ENCODE data around the gene PPM1K. TPM values are rescaled to one million over a fixed set of nuclear protein-coding genes. Genes with fewer than 3 reads are reported as not detected.

Gene PPM1K
- total RNA-seq, 6 experiments from 2014 or later: 5.8 to 11.6 (median 6.7) TPM

DNA sequence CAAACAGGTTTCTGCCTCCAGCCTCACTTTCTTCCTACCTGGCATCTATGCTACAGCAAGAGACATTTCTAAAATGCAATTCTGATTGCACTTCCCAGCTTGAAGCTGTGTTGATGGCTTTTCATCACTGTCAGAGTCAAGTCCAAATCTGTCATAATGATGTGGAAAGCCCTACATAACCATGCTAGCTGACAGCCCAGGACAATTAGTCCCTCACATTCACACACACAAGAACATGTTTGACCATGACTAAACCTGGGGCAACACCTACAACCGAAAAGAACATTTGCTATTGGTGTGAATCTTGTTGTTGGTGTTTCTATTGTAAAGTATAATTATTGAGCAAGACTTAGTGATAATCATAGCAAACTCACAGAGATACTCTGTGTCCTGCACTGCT, 58.2 kb downstream of the PPM1K start:
- Mint-ChIP-seq H3K27me3 (ENCODE audit: insufficient read depth) (peaks cover 4% of the 10 kb centered on the region), H3K4me3 (no peak overlapping the region), H3K27ac (no peak overlapping the region), H3K9me3 (peaks cover 9% of the 10 kb centered on the region; the same call in 1 of the 2 replicates), H3K36me3 (ENCODE audit: low read depth) (peaks cover 7% of the 10 kb centered on the region), H3K4me1 (ENCODE audit: low read depth) (peaks cover 7% of the 10 kb centered on the region)
- TF ChIP-seq, protein P1, sequence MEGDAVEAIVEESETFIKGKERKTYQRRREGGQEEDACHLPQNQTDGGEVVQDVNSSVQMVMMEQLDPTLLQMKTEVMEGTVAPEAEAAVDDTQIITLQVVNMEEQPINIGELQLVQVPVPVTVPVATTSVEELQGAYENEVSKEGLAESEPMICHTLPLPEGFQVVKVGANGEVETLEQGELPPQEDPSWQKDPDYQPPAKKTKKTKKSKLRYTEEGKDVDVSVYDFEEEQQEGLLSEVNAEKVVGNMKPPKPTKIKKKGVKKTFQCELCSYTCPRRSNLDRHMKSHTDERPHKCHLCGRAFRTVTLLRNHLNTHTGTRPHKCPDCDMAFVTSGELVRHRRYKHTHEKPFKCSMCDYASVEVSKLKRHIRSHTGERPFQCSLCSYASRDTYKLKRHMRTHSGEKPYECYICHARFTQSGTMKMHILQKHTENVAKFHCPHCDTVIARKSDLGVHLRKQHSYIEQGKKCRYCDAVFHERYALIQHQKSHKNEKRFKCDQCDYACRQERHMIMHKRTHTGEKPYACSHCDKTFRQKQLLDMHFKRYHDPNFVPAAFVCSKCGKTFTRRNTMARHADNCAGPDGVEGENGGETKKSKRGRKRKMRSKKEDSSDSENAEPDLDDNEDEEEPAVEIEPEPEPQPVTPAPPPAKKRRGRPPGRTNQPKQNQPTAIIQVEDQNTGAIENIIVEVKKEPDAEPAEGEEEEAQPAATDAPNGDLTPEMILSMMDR (IDR thresholded peaks at IDR 0.05): no peak
- no peak for DNase-seq

DNA sequence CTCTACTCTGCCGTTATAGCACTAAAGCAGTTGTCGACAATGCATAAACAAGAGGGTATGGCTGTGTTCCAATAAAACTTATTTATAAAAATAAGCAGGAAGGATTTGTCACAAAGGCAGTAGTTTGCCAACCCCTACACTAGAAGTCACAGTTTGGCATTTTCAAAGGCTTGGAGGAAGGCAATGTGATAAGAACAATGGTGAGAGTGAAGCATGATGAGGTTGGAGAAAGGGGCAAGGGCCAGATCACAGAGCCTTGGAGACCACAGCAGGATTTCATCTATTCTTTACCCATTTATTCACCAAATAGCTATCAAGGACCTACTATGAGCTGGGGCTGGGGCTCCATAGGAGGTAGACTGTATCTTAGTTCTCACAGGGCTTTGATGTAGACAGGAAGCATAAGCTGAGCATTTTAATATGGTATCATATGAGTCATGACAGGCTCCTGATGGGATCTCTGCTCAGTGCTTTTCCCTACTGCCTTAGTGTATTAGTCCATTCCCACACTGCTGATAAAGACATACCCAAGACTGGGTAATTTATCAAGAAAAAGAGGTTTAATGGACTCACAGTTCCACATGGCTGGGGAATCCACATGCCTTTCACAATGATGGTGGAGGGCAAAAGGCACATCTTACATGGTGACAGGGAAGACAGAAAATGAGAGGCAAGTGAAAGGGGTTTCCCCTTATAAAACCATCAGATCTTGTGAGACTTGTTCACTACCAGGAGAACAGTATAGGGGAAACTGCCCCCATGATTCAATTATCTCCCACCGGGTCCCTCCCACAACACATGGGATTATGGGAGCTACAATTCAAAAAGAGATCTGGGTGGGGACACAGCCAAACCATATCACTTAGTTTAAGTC, 58.9 kb downstream of the PPM1K start:
- TF ChIP-seq, protein P1 (IDR thresholded peaks at IDR 0.05): no peak
- Mint-ChIP-seq H3K9me3 (peaks cover 9% of the 10 kb centered on the region; the same call in 1 of the 2 replicates), H3K27me3 (ENCODE audit: insufficient read depth) (peaks cover 4% of the 10 kb centered on the region), H3K4me3 (no peak overlapping the region), H3K27ac (no peak overlapping the region), H3K36me3 (ENCODE audit: low read depth) (peaks cover 7% of the 10 kb centered on the region), H3K4me1 (ENCODE audit: low read depth) (peaks cover under 1% of the 10 kb centered on the region)
- DNase-seq: no peak

DNA sequence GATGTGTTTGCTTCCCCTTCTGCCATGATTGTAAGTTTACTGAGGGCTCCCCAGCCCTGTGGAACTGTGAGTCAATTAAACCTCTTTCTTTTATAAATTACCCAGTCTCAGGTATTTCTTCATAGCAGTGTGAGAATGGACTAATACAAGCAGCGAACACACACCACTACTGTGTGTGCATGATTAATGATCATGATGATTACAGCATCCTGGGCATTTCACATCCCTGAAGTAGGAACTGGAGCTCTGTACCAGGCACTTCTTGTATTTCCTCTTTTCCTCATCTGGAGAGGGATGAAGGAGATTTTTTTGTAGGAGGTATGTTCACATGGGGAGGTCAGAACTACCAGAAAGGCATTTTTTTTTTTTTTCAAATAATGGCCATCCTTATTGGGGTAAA, 60.8 kb downstream of the PPM1K start:
- DNase-seq: no peak
- peaks cover 5% of the 10 kb centered on the region; the same call in 1 of the 2 replicates for H3K4me1 Mint-ChIP-seq (ENCODE audit: low read depth)
- peaks cover 2% of the 10 kb centered on the region; the same call in 1 of the 2 replicates for H3K9me3 Mint-ChIP-seq
- no peak overlapping the region for H3K4me3 Mint-ChIP-seq
- H3K36me3 Mint-ChIP-seq (ENCODE audit: low read depth): no peaks in the 10 kb centered on the region
- no peak overlapping the region for H3K27ac Mint-ChIP-seq
- peaks cover 4% of the 10 kb centered on the region for H3K27me3 Mint-ChIP-seq (ENCODE audit: insufficient read depth)
- TF ChIP-seq, protein P1 (IDR thresholded peaks at IDR 0.05): no peak

DNA sequence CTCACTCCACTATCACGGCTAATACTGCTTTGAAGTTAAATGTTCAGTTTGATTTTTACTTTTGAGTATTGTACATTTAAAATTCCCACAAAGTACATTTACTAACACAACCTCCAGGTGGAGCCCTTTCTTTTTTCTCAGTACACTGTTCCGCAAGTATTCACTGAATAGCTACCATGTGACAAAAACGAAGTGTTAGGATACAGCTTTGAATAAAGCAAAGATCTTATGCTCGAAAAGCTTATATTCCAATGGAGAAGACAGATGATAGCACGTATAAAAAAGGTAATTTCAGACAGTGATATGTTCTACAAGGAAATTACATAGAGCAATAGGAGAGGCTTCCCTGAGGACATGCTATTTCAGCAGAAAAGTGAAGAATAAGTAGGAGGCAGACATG, 65.3 kb downstream of the PPM1K start:
- DNase-seq: peak; percentile 47
- H3K4me3 Mint-ChIP-seq: no peak overlapping the region
- no peaks in the 10 kb centered on the region for H3K36me3 Mint-ChIP-seq (ENCODE audit: low read depth)
- H3K9me3 Mint-ChIP-seq: no peaks in the 10 kb centered on the region
- no peak overlapping the region for H3K27ac Mint-ChIP-seq
- H3K4me1 Mint-ChIP-seq (ENCODE audit: low read depth): peaks cover 5% of the 10 kb centered on the region; the same call in 1 of the 2 replicates
- TF ChIP-seq, protein P1 (IDR thresholded peaks at IDR 0.05): peak; percentile 89
- H3K27me3 Mint-ChIP-seq (ENCODE audit: insufficient read depth): peaks cover 14% of the 10 kb centered on the region

DNA sequence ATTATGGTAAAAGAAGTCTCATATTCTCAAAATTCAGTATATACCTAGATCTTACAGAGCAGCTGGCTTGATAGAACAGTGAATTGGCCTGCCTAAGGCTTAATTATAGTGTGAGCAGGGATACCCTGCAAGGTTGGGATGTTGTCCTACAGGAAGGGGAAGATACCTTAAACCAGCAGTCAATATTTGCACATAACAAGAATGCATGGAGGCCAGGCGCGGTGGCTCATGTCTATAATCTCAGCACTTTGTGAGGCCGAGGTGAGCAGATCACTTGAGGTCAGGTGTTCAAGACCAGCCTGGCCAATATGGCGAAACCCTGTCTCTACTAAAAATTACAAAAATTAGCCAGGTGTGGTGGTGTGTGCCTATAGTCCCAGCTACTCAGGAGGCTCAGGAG, 67.2 kb downstream of the PPM1K start:
- no peaks in the 10 kb centered on the region for H3K9me3 Mint-ChIP-seq

More for the DNA sequence above, 67.2 kb downstream of the PPM1K start:
- Mint-ChIP-seq H3K4me1 (ENCODE audit: low read depth) (peaks cover 5% of the 10 kb centered on the region; the same call in 1 of the 2 replicates), H3K27ac (no peak overlapping the region), H3K36me3 (ENCODE audit: low read depth) (no peaks in the 10 kb centered on the region), H3K4me3 (no peak overlapping the region), H3K27me3 (ENCODE audit: insufficient read depth) (peaks cover 14% of the 10 kb centered on the region)
- TF ChIP-seq, protein P1 (IDR thresholded peaks at IDR 0.05): no peak
- DNase-seq: no peak

Data from HFFc6 (cell line).